SK-N-MC (cell line): ENCODE data around the gene ZBTB7B.

Experiments used
- DNase-seq: peaks from one replicate; pipeline ENCODE4 v3.0.0-alpha.2; 2011; ENCODE audit warnings: low read depth, low spot score
- H3K27ac ChIP-seq: fragments of 200-600 bp; sonication (generic); 2 replicates; pipeline ENCODE4 v1.5.1; 2016; ENCODE audit warnings: mixed run types
- H3K36me3 ChIP-seq: fragments of 200-600 bp; sonication (generic); 2 replicates; pipeline ENCODE4 v1.6.1; 2017; ENCODE audit warnings: antibody characterized with exemption, low read length, mixed read lengths; ENCODE audit not compliant: insufficient read depth
- H3K4me3 ChIP-seq: fragments of 200-600 bp; sonication (generic); 2 replicates; pipeline ENCODE4 v1.5.1; 2016
- H3K9ac ChIP-seq: fragments of 200-600 bp; sonication (generic); 2 replicates; pipeline ENCODE4 v1.8.0; 2017; ENCODE audit warnings: mixed run types, mixed read lengths; ENCODE audit not compliant: insufficient read length
- H3K9me3 ChIP-seq: fragments of 200-600 bp; sonication (generic); 2 replicates; pipeline ENCODE4 v1.6.1; 2017; ENCODE audit warnings: low read depth, mild to moderate bottlenecking, antibody characterized with exemption, low read length, moderate library complexity, mixed read lengths
- EZH2 ChIP-seq: fragments of 200-600 bp; sonication (generic); IDR thresholded peaks from one replicate; pipeline ENCODE4 v1.6.1; 2017; ENCODE audit warnings: antibody characterized with exemption
- FOXP2 ChIP-seq: optimal IDR thresholded peaks from 2 replicates; pipeline ENCODE3; 2011; ENCODE audit warnings: mild to moderate bottlenecking, moderate library complexity; ENCODE audit not compliant: insufficient read depth; ENCODE audit errors: extremely low read length, control extremely low read depth
- POLR2AphosphoS5 ChIP-seq: IDR thresholded peaks from 2 replicates; pipeline ENCODE4 v1.6.1; 2012; ENCODE audit warnings: mild to moderate bottlenecking, low read depth, low read length, borderline replicate concordance

Gene ZBTB7B

DNA sequence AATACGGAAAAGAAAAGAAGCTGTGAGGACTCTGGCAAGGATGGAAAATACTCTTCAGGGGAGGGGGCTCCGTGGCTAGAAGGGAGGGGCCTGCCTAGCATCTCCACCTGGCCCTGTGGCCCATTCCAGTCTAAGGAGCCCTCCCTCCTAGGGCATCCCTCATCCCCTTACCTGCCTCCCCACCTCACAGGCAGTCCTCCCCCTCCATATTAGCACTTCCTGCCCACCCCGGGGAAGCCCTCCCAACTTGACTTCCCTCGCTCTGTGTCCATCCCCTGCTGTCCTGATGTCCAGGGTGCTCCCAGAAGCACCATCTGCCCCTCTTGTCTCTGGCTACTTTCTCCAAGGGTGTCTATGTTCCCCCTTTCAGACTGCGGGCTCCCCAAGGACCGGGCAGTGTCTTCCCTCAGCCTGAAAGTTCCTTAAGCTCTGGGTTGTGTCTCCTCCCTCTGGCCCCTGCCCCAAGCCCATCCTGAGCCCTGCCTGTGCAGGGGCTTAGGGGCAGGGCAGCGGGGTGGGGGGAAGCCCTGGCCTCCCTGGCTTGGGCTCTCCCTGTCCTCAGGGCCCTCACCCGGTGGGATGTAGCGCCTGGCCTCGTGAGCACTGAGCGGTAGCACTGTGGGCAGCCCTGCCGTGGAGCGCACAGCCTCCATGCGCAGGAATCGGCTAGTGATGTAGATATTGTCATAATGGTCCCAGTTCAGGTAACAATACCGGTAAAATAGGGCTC, 27.1 kb downstream of the ZBTB7B start:
- no peak overlapping the region for H3K9ac ChIP-seq
- no peak overlapping the region for H3K4me3 ChIP-seq
- H3K9me3 ChIP-seq = no peaks in the 10 kb centered on the region
- H3K27ac ChIP-seq = no peak overlapping the region
- TF ChIP-seq EZH2 (no peak), POLR2AphosphoS5 (no peak), FOXP2 (no peak)
- DNase-seq = no peak
- H3K36me3 ChIP-seq = no peaks in the 10 kb centered on the region

DNA sequence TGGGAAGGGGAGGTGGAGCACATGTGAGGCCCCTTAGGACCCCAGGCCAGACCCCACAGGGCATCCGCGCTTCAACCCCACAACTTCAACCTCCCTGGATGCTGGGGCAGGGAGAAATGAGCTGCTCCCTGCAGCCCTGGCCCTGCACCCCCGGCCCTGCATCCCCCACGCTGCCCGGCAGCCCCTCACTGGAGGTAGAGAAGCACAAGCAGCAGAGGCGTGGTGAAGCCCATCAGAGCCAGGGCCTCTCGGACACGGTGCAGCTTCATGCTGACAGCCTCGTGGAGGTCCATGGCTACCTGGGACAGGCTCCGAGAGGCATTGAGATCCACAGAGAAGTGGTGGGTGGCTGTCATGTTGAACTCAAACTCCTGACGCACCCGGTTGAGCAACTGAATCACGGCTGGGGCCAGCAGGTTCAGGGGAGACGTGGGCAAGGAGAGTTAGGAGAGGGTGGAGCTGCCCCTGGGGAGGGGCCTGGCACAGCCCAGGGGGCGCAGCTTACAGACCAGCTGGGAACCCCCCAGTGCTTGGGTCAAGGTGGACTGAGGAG, 27.7 kb downstream of the ZBTB7B start:
- Histone ChIP-seq H3K36me3 (no peaks in the 10 kb centered on the region), H3K27ac (no peak overlapping the region), H3K9me3 (no peaks in the 10 kb centered on the region), H3K9ac (no peak overlapping the region), H3K4me3 (no peak overlapping the region)
- TF ChIP-seq EZH2 = no peak
- TF ChIP-seq FOXP2 = no peak
- TF ChIP-seq POLR2AphosphoS5 = no peak
- no peak for DNase-seq

DNA sequence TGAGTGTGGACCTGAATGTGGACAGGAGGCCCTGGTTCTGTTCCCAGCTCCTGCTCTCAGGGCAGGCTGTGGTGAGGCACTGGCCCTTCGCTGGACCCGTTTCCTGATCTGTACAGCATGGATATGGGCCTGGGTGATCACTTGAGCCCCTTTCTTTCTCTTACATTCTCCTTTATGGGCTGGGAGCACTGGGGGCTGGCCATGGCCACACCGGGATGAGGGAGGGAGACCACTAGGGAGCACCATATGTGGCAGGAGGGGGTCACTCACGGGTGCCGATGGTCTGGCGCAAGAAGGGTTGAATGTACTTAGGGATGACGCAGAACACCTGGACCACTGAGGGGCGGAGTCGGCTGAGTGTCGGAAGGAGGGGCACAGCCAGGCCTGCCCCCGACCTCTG, 28.3 kb downstream of the ZBTB7B start:
- H3K9me3 ChIP-seq = no peaks in the 10 kb centered on the region
- no peak overlapping the region for H3K27ac ChIP-seq
- H3K36me3 ChIP-seq = no peaks in the 10 kb centered on the region
- TF ChIP-seq EZH2 = no peak
- TF ChIP-seq POLR2AphosphoS5 = no peak
- H3K4me3 ChIP-seq = no peak overlapping the region
- DNase-seq = no peak
- H3K9ac ChIP-seq = no peak overlapping the region

DNA sequence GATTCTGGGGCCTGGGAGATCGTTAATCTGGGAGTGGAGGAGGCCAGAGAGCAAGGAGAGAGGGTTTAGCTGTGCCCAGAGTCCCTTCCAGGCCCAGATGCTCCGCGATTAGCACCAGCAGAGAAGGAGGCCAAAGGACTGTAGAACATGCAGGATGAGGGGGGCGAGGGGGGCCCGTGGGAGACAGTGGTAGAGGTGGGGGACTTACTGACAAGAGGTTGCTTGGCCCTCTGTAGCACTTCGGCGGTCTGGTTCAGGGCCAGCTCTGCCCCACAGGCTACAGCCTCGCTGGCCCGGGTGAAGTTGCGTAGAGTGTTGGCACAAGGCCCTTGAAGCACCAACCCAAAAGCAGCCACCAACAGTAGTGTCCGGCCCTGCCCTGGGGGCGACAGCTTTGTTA, 30.3 kb downstream of the ZBTB7B start:
- no peaks in the 10 kb centered on the region for H3K36me3 ChIP-seq
- H3K4me3 ChIP-seq = no peak overlapping the region
- H3K9me3 ChIP-seq = no peaks in the 10 kb centered on the region
- no peak for DNase-seq
- no peak overlapping the region for H3K27ac ChIP-seq
- no peak overlapping the region for H3K9ac ChIP-seq
- TF ChIP-seq EZH2 = no peak
- TF ChIP-seq POLR2AphosphoS5 = no peak
- TF ChIP-seq FOXP2 = no peak

DNA sequence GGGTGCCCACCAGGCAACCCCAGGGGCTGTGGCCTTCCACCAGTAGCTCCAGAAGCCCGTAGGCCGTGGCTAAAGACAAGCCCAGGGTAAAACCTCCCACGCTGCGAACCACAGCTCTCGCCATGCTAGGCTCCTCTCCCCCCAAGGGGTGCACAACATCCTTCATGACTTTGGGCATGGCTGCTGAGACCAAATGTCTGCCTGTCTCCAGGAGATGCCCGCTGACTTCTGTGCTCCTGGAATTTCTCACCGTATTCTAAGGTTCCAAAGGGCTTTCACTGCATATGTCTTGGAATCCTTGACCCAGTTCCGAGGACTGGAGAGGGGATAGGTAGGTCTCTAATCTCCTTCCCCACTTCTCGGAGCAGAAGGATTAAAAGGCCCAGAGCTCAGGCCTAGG, 30.9 kb downstream of the ZBTB7B start, which contains the start of the genes DCST1 and DCST2:
DCST1 (plus strand) TSS at position 301 of the 400 bp plus-strand sequence. CDS start 213 bp downstream, outside the sequence.
DCST2 (minus strand) TSS at position 258 of the 400 bp plus-strand sequence; CDS start at position 178, 80 bp downstream.
- Histone ChIP-seq H3K9me3 (no peaks in the 10 kb centered on the region), H3K4me3 (no peak within 1 kb of the TSS), H3K36me3 (no peaks in the 10 kb centered on the region), H3K27ac (no peak within 1 kb of the TSS), H3K9ac (no peak within 1 kb of the TSS)
- DNase-seq = no peak
- TF ChIP-seq POLR2AphosphoS5 (no peak), EZH2 (no peak), FOXP2 (no peak)

DNA sequence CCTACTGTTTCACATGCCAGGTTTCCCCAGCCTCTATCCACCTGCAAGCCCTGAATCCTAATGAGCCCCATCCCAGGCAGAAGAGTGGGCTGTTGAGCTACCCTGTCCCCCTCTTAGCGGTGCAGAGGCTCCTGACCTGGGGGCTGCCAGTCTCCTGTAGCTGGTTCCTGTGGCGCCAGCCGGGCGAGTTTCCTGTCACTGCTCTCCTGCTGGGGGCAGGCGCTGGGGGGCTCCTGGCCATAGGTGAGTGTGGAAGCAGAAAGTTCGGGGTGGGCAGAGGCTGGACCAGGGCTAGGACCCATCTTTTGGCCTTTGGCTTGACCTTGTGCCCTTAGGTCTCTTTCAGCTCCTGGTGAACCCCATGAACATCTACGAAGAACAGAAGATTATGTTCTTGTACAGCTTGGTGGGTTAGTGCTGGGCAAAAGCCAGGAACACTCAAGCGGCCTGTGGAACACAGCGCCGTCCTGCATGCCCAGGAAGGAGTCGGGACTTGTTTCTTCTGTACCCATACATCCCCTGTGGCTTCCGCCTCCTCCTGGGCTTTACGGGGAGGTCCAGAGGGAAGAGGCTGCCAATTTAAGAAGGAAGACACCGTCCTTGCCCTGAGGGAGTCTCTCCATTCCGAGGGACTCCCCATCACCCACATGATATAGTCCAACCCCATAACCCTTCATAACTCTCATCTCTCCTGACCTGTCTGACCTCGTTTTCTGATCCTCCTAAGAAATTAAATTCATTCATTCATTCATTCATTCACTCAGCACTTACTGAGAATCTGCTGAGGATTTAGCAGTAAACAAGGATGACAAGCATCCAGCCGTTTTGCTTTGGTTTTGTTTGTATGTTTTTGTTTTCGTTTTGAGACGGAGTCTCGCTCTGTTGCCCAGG, 32.0 kb downstream of the ZBTB7B start:
- H3K4me3 ChIP-seq = no peak overlapping the region
- no peak overlapping the region for H3K27ac ChIP-seq
- H3K36me3 ChIP-seq = no peaks in the 10 kb centered on the region
- H3K9me3 ChIP-seq = no peaks in the 10 kb centered on the region
- no peak overlapping the region for H3K9ac ChIP-seq
- no peak for TF ChIP-seq FOXP2
- TF ChIP-seq POLR2AphosphoS5 = no peak
- no peak for TF ChIP-seq EZH2
- no peak for DNase-seq

DNA sequence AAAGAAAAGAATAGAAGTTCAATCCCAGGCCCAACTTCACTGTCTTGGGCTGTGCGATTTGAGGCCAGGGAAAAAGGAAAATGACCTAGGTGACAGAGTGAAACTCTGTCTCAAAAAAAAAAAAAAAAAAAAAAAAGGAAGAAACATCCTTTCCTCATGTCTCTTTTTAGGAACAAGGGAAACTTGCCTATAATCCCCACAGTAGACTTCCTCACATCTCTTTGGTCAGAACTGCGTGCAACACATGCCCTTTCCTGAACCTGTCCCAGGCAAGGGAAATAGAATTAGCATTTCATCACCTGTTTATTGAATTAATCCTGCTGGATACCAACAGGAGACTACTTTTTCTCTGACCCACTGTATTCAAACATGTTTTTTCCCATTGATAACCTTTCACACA, 33.3 kb downstream of the ZBTB7B start:
- Histone ChIP-seq H3K9ac (no peak overlapping the region), H3K9me3 (no peaks in the 10 kb centered on the region), H3K27ac (no peak overlapping the region), H3K4me3 (no peak overlapping the region), H3K36me3 (no peaks in the 10 kb centered on the region)
- TF ChIP-seq EZH2 = no peak
- no peak for TF ChIP-seq FOXP2
- no peak for TF ChIP-seq POLR2AphosphoS5
- DNase-seq = no peak

DNA sequence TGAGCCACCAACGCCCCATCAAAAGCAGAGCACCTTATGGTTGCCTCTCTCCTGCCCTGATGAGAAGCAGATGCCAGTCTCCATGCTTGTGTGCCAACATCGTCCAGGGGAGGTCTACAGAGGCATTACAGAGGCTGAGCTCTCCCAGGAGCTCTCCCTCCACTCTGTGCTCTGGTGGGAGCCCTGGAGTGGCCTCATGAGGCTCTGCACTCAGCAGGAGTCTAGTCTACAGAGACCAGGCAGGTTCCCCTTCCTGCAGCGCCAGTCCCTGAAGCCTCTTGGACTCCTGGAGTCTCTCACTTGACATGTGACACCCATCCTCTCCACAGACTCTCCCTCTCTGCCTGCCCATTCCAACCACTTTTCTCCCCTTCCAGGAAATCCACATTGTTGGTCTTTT, 34.4 kb downstream of the ZBTB7B start:
- no peaks in the 10 kb centered on the region for H3K36me3 ChIP-seq
- H3K9me3 ChIP-seq = no peaks in the 10 kb centered on the region
- no peak for DNase-seq
- H3K4me3 ChIP-seq = no peak overlapping the region
- TF ChIP-seq FOXP2 (no peak), EZH2 (no peak), POLR2AphosphoS5 (no peak)
- H3K9ac ChIP-seq = no peak overlapping the region
- no peak overlapping the region for H3K27ac ChIP-seq
